HepG2 (cell line): ENCODE data around the gene EEF1E1. TPM values are rescaled to one million over a fixed set of nuclear protein-coding genes. Genes with fewer than 3 reads are reported as not detected.

Experiments used
- DNMT3B ChIP-seq: conservative IDR thresholded peaks from 2 replicates; pipeline ENCODE4 v1.6.1; 2016; ENCODE audit warnings: missing biosample characterization, control low read depth
- HNRNPH1 ChIP-seq: fragments of 200-400 bp; formaldehyde crosslinking; optimal IDR thresholded peaks from 2 replicates; pipeline ENCODE3; 2017; ENCODE audit warnings: mild to moderate bottlenecking, low read depth, low read length
- PCBP2 ChIP-seq: fragments of 200-400 bp; formaldehyde crosslinking; optimal IDR thresholded peaks from 2 replicates; pipeline ENCODE3; 2018; ENCODE audit warnings: low read length, low read depth; ENCODE audit not compliant: poor library complexity, severe bottlenecking
- RBM22 ChIP-seq: fragments of 200-400 bp; formaldehyde crosslinking; optimal IDR thresholded peaks from 2 replicates; pipeline ENCODE3; 2017; ENCODE audit warnings: mild to moderate bottlenecking, low read length, moderate library complexity
- RXRB ChIP-seq: IDR thresholded peaks from 2 replicates; pipeline ENCODE4 v1.6.1; 2016; ENCODE audit warnings: borderline replicate concordance, missing genetic modification reagents, missing compliant biosample characterization
- SIX4 ChIP-seq: sonication (generic); formaldehyde crosslinking; IDR thresholded peaks from 2 replicates; pipeline ENCODE4 v1.4.0; 2020; ENCODE audit warnings: missing genetic modification reagents
- ZFP36L2 ChIP-seq: sonication (generic); formaldehyde crosslinking; IDR thresholded peaks from 2 replicates; pipeline ENCODE4 v1.4.0; 2020; ENCODE audit warnings: missing genetic modification reagents
- ZNF260 ChIP-seq: sonication (generic); formaldehyde crosslinking; IDR thresholded peaks from 2 replicates; pipeline ENCODE4 v1.4.0; 2020; ENCODE audit warnings: missing genetic modification reagents, low read depth, mild to moderate bottlenecking, borderline replicate concordance
- ZNF569 ChIP-seq: sonication (generic); formaldehyde crosslinking; IDR thresholded peaks from 2 replicates; pipeline ENCODE4 v1.5.0; 2020; ENCODE audit warnings: mild to moderate bottlenecking, missing genetic modification reagents, moderate library complexity, borderline replicate concordance
- ZNF598 ChIP-seq: sonication (generic); formaldehyde crosslinking; IDR thresholded peaks from 2 replicates; pipeline ENCODE4 v1.5.1; 2020; ENCODE audit warnings: mild to moderate bottlenecking, missing genetic modification reagents, borderline replicate concordance
- ZNF660 ChIP-seq: sonication (generic); formaldehyde crosslinking; IDR thresholded peaks from 2 replicates; pipeline ENCODE4 v1.5.1; 2020; ENCODE audit warnings: mild to moderate bottlenecking, low read depth, missing genetic modification reagents, borderline replicate concordance
- polyA plus RNA-seq, 8 experiments: library from polyadenylated mRNA; depleted of rRNA in 3 of 8; stranded (reverse) in 7 of 8; unstranded in 1 of 8; fragments of >200 nt; fragmentation: Illumina TruSeq in 4 of 8; extraction: Trizol in 4 of 8; gene quantifications; 2 replicates each; pipeline versions ENCODE4 v1.2.1 to v1.2.3, GENCODE V29; 2011 to 2016; ENCODE audit warnings: low read depth in 4 of 8, missing spikeins in 1 of 8, mixed read lengths in 1 of 8; ENCODE audit not compliant: insufficient read depth in 1 of 8
- total RNA-seq, 5 experiments: library from RNA; depleted of rRNA; stranded (reverse); fragments of >200 nt; fragmentation: Illumina TruSeq; extraction: Trizol; gene quantifications; 2 replicates each; pipeline ENCODE4 v1.2.3, GENCODE V29; 2016; ENCODE audit warnings: low read depth in 1 of 5
- TF ChIP-seq, protein P1 (sequence below): sonication (generic); formaldehyde crosslinking; IDR thresholded peaks from 2 replicates; pipeline ENCODE4 v1.5.1; 2020; ENCODE audit warnings: missing genetic modification reagents, mild to moderate bottlenecking, borderline replicate concordance
- TF ChIP-seq, protein P2 (sequence below): sonication (generic); formaldehyde crosslinking; IDR thresholded peaks from 2 replicates; pipeline ENCODE4 v1.4.0; 2020; ENCODE audit warnings: mild to moderate bottlenecking, missing genetic modification reagents
- TF ChIP-seq, protein P3 (sequence below): sonication (generic); formaldehyde crosslinking; IDR thresholded peaks from 2 replicates; pipeline ENCODE4 v1.4.0; 2020; ENCODE audit warnings: low read depth, mild to moderate bottlenecking, missing genetic modification reagents
- TF ChIP-seq, protein P4 (sequence below): sonication (generic); formaldehyde crosslinking; IDR thresholded peaks from 2 replicates; pipeline ENCODE4 v1.8.0; 2022; ENCODE audit warnings: missing genetic modification reagents, mild to moderate bottlenecking, inconsistent platforms, borderline replicate concordance
- TF ChIP-seq, protein P5 (sequence below): sonication (generic); formaldehyde crosslinking; IDR thresholded peaks from 2 replicates; pipeline ENCODE4 v1.4.0; 2020; ENCODE audit warnings: mild to moderate bottlenecking, missing genetic modification reagents

EEF1E1 gene
- total and polyA plus RNA-seq, 2 of the 13 experiments (the other 11 are each of a cell fraction or from before 2014, with no cell fraction given), result 128 to 188 TPM

DNA sequence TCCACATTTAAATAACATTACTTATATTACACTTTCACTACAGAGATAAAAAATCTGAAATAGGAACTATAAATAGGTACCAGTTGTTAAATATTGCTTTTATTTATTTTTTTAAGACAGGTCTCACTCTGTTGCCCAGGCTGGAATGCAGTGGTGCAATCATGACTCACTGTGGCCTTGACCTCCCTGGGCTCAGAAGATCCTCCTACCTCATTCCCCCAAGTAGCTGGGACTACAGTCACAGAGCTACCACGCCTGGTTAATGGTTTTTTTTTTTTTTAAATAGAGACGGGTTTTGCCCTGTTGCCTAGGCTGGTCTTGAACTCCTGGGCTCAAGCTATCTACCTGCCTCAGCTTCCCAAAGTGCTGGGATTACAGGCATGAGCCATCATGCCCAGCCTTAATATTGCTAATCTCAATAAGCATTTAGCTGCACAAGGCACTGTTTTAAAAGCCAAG lies 17.3 kb downstream of the EEF1E1 start (continued):
- TF ChIP-seq, protein P1, sequence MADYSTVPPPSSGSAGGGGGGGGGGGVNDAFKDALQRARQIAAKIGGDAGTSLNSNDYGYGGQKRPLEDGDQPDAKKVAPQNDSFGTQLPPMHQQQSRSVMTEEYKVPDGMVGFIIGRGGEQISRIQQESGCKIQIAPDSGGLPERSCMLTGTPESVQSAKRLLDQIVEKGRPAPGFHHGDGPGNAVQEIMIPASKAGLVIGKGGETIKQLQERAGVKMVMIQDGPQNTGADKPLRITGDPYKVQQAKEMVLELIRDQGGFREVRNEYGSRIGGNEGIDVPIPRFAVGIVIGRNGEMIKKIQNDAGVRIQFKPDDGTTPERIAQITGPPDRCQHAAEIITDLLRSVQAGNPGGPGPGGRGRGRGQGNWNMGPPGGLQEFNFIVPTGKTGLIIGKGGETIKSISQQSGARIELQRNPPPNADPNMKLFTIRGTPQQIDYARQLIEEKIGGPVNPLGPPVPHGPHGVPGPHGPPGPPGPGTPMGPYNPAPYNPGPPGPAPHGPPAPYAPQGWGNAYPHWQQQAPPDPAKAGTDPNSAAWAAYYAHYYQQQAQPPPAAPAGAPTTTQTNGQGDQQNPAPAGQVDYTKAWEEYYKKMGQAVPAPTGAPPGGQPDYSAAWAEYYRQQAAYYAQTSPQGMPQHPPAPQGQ (CRISPR knock-in tag), result no peak
- TF ChIP-seq, protein P2, sequence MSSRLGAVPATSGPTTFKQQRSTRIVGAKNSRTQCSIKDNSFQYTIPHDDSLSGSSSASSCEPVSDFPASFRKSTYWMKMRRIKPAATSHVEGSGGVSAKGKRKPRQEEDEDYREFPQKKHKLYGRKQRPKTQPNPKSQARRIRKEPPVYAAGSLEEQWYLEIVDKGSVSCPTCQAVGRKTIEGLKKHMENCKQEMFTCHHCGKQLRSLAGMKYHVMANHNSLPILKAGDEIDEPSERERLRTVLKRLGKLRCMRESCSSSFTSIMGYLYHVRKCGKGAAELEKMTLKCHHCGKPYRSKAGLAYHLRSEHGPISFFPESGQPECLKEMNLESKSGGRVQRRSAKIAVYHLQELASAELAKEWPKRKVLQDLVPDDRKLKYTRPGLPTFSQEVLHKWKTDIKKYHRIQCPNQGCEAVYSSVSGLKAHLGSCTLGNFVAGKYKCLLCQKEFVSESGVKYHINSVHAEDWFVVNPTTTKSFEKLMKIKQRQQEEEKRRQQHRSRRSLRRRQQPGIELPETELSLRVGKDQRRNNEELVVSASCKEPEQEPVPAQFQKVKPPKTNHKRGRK (CRISPR knock-in tag), result no peak
- TF ChIP-seq ZNF260 (CRISPR knock-in tag) (no peak), HNRNPH1 (no peak), ZFP36L2 (CRISPR knock-in tag) (no peak), RBM22 (no peak), PCBP2 (no peak), DNMT3B (CRISPR knock-in tag) (no peak), ZNF569 (0 out of 2 replicates have a peak, but pooled peaks have one; percentile 64), SIX4 (CRISPR knock-in tag) (peak; percentile 70; the same call in 1 of the 2 replicates), ZNF660 (CRISPR knock-in tag) (no peak), RXRB (CRISPR knock-in tag) (peak; percentile 98), ZNF598 (no peak)
- TF ChIP-seq, protein P3, sequence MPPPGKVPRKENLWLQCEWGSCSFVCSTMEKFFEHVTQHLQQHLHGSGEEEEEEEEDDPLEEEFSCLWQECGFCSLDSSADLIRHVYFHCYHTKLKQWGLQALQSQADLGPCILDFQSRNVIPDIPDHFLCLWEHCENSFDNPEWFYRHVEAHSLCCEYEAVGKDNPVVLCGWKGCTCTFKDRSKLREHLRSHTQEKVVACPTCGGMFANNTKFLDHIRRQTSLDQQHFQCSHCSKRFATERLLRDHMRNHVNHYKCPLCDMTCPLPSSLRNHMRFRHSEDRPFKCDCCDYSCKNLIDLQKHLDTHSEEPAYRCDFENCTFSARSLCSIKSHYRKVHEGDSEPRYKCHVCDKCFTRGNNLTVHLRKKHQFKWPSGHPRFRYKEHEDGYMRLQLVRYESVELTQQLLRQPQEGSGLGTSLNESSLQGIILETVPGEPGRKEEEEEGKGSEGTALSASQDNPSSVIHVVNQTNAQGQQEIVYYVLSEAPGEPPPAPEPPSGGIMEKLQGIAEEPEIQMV (CRISPR knock-in tag), result no peak
- TF ChIP-seq, protein P4, sequence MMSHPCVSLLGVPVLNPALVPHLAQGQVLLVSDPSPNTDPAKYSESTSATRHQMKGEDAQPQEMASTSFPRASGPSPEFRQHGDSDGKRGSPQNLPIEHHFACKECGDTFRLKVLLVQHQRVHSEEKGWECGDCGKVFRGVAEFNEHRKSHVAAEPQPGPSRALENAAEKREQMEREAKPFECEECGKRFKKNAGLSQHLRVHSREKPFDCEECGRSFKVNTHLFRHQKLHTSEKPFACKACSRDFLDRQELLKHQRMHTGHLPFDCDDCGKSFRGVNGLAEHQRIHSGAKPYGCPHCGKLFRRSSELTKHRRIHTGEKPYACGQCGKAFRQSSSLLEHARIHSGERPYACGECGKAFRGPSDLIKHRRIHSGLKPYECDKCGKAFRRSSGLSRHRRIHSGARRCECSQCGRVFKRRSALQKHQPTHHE (CRISPR knock-in tag), result no peak
- TF ChIP-seq, protein P5, sequence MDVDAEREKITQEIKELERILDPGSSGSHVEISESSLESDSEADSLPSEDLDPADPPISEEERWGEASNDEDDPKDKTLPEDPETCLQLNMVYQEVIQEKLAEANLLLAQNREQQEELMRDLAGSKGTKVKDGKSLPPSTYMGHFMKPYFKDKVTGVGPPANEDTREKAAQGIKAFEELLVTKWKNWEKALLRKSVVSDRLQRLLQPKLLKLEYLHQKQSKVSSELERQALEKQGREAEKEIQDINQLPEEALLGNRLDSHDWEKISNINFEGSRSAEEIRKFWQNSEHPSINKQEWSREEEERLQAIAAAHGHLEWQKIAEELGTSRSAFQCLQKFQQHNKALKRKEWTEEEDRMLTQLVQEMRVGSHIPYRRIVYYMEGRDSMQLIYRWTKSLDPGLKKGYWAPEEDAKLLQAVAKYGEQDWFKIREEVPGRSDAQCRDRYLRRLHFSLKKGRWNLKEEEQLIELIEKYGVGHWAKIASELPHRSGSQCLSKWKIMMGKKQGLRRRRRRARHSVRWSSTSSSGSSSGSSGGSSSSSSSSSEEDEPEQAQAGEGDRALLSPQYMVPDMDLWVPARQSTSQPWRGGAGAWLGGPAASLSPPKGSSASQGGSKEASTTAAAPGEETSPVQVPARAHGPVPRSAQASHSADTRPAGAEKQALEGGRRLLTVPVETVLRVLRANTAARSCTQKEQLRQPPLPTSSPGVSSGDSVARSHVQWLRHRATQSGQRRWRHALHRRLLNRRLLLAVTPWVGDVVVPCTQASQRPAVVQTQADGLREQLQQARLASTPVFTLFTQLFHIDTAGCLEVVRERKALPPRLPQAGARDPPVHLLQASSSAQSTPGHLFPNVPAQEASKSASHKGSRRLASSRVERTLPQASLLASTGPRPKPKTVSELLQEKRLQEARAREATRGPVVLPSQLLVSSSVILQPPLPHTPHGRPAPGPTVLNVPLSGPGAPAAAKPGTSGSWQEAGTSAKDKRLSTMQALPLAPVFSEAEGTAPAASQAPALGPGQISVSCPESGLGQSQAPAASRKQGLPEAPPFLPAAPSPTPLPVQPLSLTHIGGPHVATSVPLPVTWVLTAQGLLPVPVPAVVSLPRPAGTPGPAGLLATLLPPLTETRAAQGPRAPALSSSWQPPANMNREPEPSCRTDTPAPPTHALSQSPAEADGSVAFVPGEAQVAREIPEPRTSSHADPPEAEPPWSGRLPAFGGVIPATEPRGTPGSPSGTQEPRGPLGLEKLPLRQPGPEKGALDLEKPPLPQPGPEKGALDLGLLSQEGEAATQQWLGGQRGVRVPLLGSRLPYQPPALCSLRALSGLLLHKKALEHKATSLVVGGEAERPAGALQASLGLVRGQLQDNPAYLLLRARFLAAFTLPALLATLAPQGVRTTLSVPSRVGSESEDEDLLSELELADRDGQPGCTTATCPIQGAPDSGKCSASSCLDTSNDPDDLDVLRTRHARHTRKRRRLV (CRISPR knock-in tag), result peak; percentile 59; the same call in 1 of the 2 replicates
